Esophagus muscularis mucosa (tissue), 3 donors: ENCODE data around the gene SEMA5B.

Experiments
- POLR2AphosphoS5 ChIP-seq, 2 donors: sonication (generic); formaldehyde crosslinking; IDR thresholded peaks; one replicate each; pipeline ENCODE4 v1.6.1; 2017; ENCODE audit warnings: antibody characterized with exemption in 2 of 2
- TF ChIP-seq, protein P1 (sequence below), 3 experiments: fragments of 200-600 bp in 2 of 3; fragments of 450-650 bp in 1 of 3; sonication (generic) in 2 of 3; IDR thresholded peaks; one replicate each; pipeline ENCODE4 v1.5.1; 2017 to 2019; ENCODE audit warnings: antibody characterized with exemption in 3 of 3, mild to moderate bottlenecking in 2 of 3, moderate library complexity in 1 of 3

DNA sequence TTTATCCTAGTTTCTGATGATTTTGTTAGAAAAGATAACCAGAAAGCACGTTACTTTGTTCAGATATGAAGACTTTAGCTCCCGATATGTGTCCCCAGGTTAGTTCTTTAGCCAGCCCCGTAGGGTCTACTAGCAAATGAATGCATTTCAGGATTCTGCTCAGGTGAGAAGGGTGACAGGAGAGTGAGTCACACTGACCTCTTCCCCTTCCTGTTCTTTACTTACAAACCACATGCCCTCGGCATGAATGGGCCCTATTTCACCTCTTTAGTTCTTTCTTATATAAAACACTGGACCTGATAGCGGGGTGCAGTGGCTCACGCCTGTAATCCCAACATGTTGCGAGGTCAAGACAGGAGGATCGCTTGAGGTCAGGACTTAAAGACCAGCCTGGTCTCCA lies 134.3 kb downstream of the SEMA5B start:
- TF ChIP-seq, protein P1, sequence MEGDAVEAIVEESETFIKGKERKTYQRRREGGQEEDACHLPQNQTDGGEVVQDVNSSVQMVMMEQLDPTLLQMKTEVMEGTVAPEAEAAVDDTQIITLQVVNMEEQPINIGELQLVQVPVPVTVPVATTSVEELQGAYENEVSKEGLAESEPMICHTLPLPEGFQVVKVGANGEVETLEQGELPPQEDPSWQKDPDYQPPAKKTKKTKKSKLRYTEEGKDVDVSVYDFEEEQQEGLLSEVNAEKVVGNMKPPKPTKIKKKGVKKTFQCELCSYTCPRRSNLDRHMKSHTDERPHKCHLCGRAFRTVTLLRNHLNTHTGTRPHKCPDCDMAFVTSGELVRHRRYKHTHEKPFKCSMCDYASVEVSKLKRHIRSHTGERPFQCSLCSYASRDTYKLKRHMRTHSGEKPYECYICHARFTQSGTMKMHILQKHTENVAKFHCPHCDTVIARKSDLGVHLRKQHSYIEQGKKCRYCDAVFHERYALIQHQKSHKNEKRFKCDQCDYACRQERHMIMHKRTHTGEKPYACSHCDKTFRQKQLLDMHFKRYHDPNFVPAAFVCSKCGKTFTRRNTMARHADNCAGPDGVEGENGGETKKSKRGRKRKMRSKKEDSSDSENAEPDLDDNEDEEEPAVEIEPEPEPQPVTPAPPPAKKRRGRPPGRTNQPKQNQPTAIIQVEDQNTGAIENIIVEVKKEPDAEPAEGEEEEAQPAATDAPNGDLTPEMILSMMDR (IDR thresholded peaks at IDR 0.05), result no peak
- no peak for TF ChIP-seq POLR2AphosphoS5 (IDR thresholded peaks at IDR 0.05)
